ENCODE measurements around the gene KCNK2.

Gene KCNK2

GRCh38 chr1:215101511-215101910 lies 19.0 kb downstream of the KCNK2 start:
- DNase-seq = no peak

GRCh38 chr1:215104283-215104682 lies 21.7 kb downstream of the KCNK2 start:
- DNase-seq = no peak

GRCh38 chr1:215106067-215106466 lies 23.5 kb downstream of the KCNK2 start:
- no peak for DNase-seq

GRCh38 chr1:215109171-215109570 lies 26.6 kb downstream of the KCNK2 start:
- no peak for DNase-seq

- DNase-seq = no peak
Observed at GRCh38 chr1:215111916-215112315, 29.4 kb downstream of the KCNK2 start.

GRCh38 chr1:215113776-215114153 lies 31.2 kb downstream of the KCNK2 start:
- no peak for DNase-seq

GRCh38 chr1:215114154-215114933 lies 31.8 kb downstream of the KCNK2 start:
- no peak for DNase-seq

GRCh38 chr1:215115760-215116159 lies 33.2 kb downstream of the KCNK2 start:
- DNase-seq = no peak

- no peak for DNase-seq
Observed at GRCh38 chr1:215118081-215118480, 35.5 kb downstream of the KCNK2 start.

GRCh38 chr1:215119056-215119455 lies 36.5 kb downstream of the KCNK2 start:
- DNase-seq = no peak

- no peak for DNase-seq
Observed at GRCh38 chr1:215119719-215120365, 37.3 kb downstream of the KCNK2 start.

GRCh38 chr1:215128504-215128903 lies 46.0 kb downstream of the KCNK2 start:
- no peak for DNase-seq

- DNase-seq = no peak
Observed at GRCh38 chr1:215131291-215131690, 48.8 kb downstream of the KCNK2 start.

GRCh38 chr1:215132156-215132555 lies 49.6 kb downstream of the KCNK2 start:
- DNase-seq = no peak

GRCh38 chr1:215133532-215133931 lies 51.0 kb downstream of the KCNK2 start:
- DNase-seq = no peak

- DNase-seq = no peak
Observed at GRCh38 chr1:215137985-215138384, 55.4 kb downstream of the KCNK2 start.

- no peak for DNase-seq
Observed at GRCh38 chr1:215140135-215140534, 57.6 kb downstream of the KCNK2 start.

GRCh38 chr1:215141460-215141859 lies 58.9 kb downstream of the KCNK2 start:
- DNase-seq = no peak

- no peak for DNase-seq
Observed at GRCh38 chr1:215143497-215143896, 61.0 kb downstream of the KCNK2 start.

- no peak for DNase-seq
Observed at GRCh38 chr1:215146240-215146975, 63.9 kb downstream of the KCNK2 start.

GRCh38 chr1:215147024-215147423 lies 64.5 kb downstream of the KCNK2 start:
- no peak for DNase-seq

GRCh38 chr1:215151841-215152549 lies 69.5 kb downstream of the KCNK2 start:
- no peak for DNase-seq

- no peak for DNase-seq
Observed at GRCh38 chr1:215156232-215156631, 73.7 kb downstream of the KCNK2 start.
